Astrocyte (in vitro differentiated cells and primary cell): Measurements from ENCODE around the gene MYOZ3. TPM values are rescaled to one million over a fixed set of nuclear protein-coding genes. Genes with fewer than 3 reads are reported as not detected.

Experiments used
- DNase-seq: peaks from one replicate; pipeline ENCODE4 v3.0.0-alpha.2; 2010; ENCODE audit warnings: low read depth
- FAIRE-seq: peaks from 2 replicates; lab custom pipeline; 2011; peaks lifted over from hg19 to GRCh38; lab: Jason Lieb, UNC
- H2AFZ ChIP-seq: 2 replicates; pipeline ENCODE4 v1.6.0; 2012; ENCODE audit warnings: low read depth, low read length, inconsistent platforms
- H3K27ac ChIP-seq: 2 replicates; pipeline ENCODE4 v1.5.1; 2011; ENCODE audit warnings: low read depth, low read length, inconsistent platforms
- H3K27me3 ChIP-seq: 2 replicates; pipeline ENCODE4 v1.6.0; 2011; ENCODE audit warnings: low read length, inconsistent platforms; ENCODE audit not compliant: insufficient read depth
- H3K36me3 ChIP-seq: 2 replicates; pipeline ENCODE4 v1.5.1; 2011; ENCODE audit warnings: low read length, inconsistent platforms; ENCODE audit not compliant: insufficient read depth
- H3K4me1 ChIP-seq: 2 replicates; pipeline ENCODE4 v1.5.1; 2011; ENCODE audit warnings: low read length, inconsistent platforms; ENCODE audit not compliant: insufficient read depth
- H3K4me2 ChIP-seq: 2 replicates; pipeline ENCODE4 v1.6.0; 2012; ENCODE audit warnings: low read length, inconsistent platforms
- H3K4me3 ChIP-seq: 2 replicates; pipeline ENCODE4 v1.5.1; 2011; ENCODE audit warnings: low read depth, mild to moderate bottlenecking, low read length, inconsistent platforms; ENCODE audit not compliant: insufficient read depth
- H3K79me2 ChIP-seq: 2 replicates; pipeline ENCODE4 v1.6.0; 2012; ENCODE audit warnings: mild to moderate bottlenecking, low read length, inconsistent platforms; ENCODE audit not compliant: insufficient read depth
- H3K9ac ChIP-seq: 2 replicates; pipeline ENCODE4 v1.6.0; 2012; ENCODE audit warnings: mild to moderate bottlenecking, low read length, inconsistent platforms
- H3K9me3 ChIP-seq: 2 replicates; pipeline ENCODE4 v1.5.1; 2012; ENCODE audit warnings: low read depth, mild to moderate bottlenecking, low read length, inconsistent platforms; ENCODE audit not compliant: insufficient read depth
- H4K20me1 ChIP-seq: 2 replicates; pipeline ENCODE4 v1.6.0; 2012; ENCODE audit warnings: low read length, inconsistent platforms; ENCODE audit not compliant: insufficient read depth
- H3K27ac Mint-ChIP-seq: one replicate; pipeline ENCODE4 v1.8.0; 2021; ENCODE audit warnings: mild to moderate bottlenecking, mixed read lengths; ENCODE audit not compliant: unreplicated experiment
- H3K27me3 Mint-ChIP-seq: one replicate; pipeline ENCODE4 v1.8.0; 2021; ENCODE audit warnings: low read depth, mixed read lengths; ENCODE audit not compliant: unreplicated experiment
- H3K36me3 Mint-ChIP-seq: one replicate; pipeline ENCODE4 v1.8.0; 2021; ENCODE audit warnings: low read depth, mixed read lengths; ENCODE audit not compliant: unreplicated experiment
- H3K4me1 Mint-ChIP-seq: one replicate; pipeline ENCODE4 v1.8.0; 2021; ENCODE audit warnings: low read depth, mixed read lengths; ENCODE audit not compliant: unreplicated experiment
- H3K4me3 Mint-ChIP-seq: one replicate; pipeline ENCODE4 v1.8.0; 2021; ENCODE audit warnings: mild to moderate bottlenecking, moderate library complexity, mixed read lengths; ENCODE audit not compliant: unreplicated experiment
- H3K9me3 Mint-ChIP-seq: one replicate; pipeline ENCODE4 v1.8.0; 2021; ENCODE audit warnings: mild to moderate bottlenecking, mixed read lengths; ENCODE audit not compliant: unreplicated experiment
- EZH2 ChIP-seq: IDR thresholded peaks from 2 replicates; pipeline ENCODE4 v1.6.1; 2012; ENCODE audit warnings: mild to moderate bottlenecking, low read length, inconsistent platforms; ENCODE audit not compliant: insufficient read depth
- total RNA-seq: library from RNA; stranded (reverse); gene quantifications from 2 replicates; pipeline ENCODE4 v1.2.1, GENCODE V29; 2021
- TF ChIP-seq, protein P1 (sequence below): IDR thresholded peaks from 2 replicates; pipeline ENCODE4 v1.5.1; 2011; ENCODE audit warnings: low read depth, mild to moderate bottlenecking, inconsistent platforms, low read length, moderate library complexity; ENCODE audit not compliant: insufficient read depth

MYOZ3 gene
- total RNA-seq, 1 donor from 2014 or later, result 5.5 TPM

GRCh38 chr5:150670948-150671310 is 9.9 kb downstream of the MYOZ3 start:
- no peaks in the 10 kb centered on the region for H3K27me3 ChIP-seq
- no peaks in the 10 kb centered on the region for H3K9me3 ChIP-seq
- peak overlapping the region; percentile 29 for H3K27ac Mint-ChIP-seq
- FAIRE-seq (no peak), DNase-seq (no peak)
- H3K4me3 ChIP-seq, result no peak overlapping the region
- H3K9ac ChIP-seq, result no peak overlapping the region
- peak overlapping the region; percentile 73 for H3K4me3 Mint-ChIP-seq
- H3K27me3 Mint-ChIP-seq, result no peaks in the 10 kb centered on the region
- peaks cover 12% of the 10 kb centered on the region for H3K4me1 Mint-ChIP-seq
- no peak overlapping the region for H3K27ac ChIP-seq
- peaks cover 22% of the 10 kb centered on the region for H3K4me1 ChIP-seq
- peaks cover 1% of the 10 kb centered on the region for H3K36me3 Mint-ChIP-seq
- no peaks in the 10 kb centered on the region for H3K36me3 ChIP-seq
- H3K9me3 Mint-ChIP-seq, result no peaks in the 10 kb centered on the region
- TF ChIP-seq, protein P1, sequence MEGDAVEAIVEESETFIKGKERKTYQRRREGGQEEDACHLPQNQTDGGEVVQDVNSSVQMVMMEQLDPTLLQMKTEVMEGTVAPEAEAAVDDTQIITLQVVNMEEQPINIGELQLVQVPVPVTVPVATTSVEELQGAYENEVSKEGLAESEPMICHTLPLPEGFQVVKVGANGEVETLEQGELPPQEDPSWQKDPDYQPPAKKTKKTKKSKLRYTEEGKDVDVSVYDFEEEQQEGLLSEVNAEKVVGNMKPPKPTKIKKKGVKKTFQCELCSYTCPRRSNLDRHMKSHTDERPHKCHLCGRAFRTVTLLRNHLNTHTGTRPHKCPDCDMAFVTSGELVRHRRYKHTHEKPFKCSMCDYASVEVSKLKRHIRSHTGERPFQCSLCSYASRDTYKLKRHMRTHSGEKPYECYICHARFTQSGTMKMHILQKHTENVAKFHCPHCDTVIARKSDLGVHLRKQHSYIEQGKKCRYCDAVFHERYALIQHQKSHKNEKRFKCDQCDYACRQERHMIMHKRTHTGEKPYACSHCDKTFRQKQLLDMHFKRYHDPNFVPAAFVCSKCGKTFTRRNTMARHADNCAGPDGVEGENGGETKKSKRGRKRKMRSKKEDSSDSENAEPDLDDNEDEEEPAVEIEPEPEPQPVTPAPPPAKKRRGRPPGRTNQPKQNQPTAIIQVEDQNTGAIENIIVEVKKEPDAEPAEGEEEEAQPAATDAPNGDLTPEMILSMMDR, result no peak
- TF ChIP-seq EZH2, result no peak
- H2AFZ ChIP-seq, result no peak overlapping the region
- H3K79me2 ChIP-seq, result no peaks in the 10 kb centered on the region
- H3K4me2 ChIP-seq, result peak overlapping the region; percentile 90
- H4K20me1 ChIP-seq, result no peaks in the 10 kb centered on the region

DNA sequence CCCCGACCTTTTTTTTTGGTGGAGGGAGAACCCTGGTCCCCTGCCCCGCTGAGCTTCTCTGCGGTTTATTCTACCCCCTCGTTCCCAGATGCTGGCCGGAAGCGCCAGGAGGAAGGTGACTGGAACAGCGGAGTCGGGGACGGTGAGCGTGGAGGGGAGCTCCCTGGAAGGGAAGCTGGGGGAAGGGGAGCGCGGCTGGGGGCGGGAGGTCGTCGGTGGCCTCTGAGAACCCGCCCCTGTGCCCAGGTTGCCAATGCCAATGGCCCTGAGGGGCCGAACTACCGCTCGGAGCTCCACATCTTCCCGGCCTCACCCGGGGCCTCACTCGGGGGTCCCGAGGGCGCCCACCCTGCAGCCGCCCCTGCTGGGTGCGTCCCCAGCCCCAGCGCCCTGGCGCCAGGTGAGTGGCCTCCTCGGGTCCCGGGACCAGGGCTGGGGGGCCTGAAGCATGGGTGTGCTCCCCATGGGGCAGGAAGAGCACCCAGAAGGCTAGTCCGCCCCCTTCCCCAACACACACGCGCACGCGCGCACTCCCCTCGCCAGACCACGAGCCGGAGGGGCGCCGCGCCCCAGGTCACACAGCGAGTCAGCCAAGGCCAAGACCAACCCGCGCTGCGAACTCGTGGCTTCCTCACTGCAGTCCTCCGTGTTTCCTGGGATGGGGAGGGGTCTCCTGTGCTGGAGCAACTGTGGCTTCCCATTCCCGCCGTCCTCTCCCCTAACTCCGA is 10.6 kb downstream of the MYOZ3 start:
- FAIRE-seq, result no peak
- H3K9me3 Mint-ChIP-seq, result no peaks in the 10 kb centered on the region

More for the DNA sequence above, 10.6 kb downstream of the MYOZ3 start:
- Histone ChIP-seq H3K4me1 (peaks cover 22% of the 10 kb centered on the region), H2AFZ (peak overlapping the region; percentile 97), H3K79me2 (no peaks in the 10 kb centered on the region), H4K20me1 (no peaks in the 10 kb centered on the region), H3K27ac (no peak overlapping the region), H3K9me3 (no peaks in the 10 kb centered on the region), H3K9ac (peak overlapping the region; percentile 69), H3K4me2 (peak overlapping the region; percentile 90), H3K36me3 (no peaks in the 10 kb centered on the region), H3K27me3 (no peaks in the 10 kb centered on the region), H3K4me3 (peak overlapping the region; percentile 58)
- Mint-ChIP-seq H3K27me3 (no peaks in the 10 kb centered on the region), H3K36me3 (peaks cover 1% of the 10 kb centered on the region), H3K27ac (no peak overlapping the region), H3K4me3 (peak overlapping the region; percentile 82), H3K4me1 (peaks cover 12% of the 10 kb centered on the region)
- no peak for DNase-seq
- TF ChIP-seq EZH2, result no peak
- TF ChIP-seq, protein P1, result no peak
